GM21529 (cell line): ENCODE results near the gene RAB4A.

ENCODE experiments used
- ATAC-seq: cut with Tn5 transposase; IDR thresholded peaks from one replicate; pipeline ENCODE4 v1.9.1; 2021; ENCODE audit not compliant: unreplicated experiment

RAB4A gene, protein sequence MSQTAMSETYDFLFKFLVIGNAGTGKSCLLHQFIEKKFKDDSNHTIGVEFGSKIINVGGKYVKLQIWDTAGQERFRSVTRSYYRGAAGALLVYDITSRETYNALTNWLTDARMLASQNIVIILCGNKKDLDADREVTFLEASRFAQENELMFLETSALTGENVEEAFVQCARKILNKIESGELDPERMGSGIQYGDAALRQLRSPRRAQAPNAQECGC

DNA sequence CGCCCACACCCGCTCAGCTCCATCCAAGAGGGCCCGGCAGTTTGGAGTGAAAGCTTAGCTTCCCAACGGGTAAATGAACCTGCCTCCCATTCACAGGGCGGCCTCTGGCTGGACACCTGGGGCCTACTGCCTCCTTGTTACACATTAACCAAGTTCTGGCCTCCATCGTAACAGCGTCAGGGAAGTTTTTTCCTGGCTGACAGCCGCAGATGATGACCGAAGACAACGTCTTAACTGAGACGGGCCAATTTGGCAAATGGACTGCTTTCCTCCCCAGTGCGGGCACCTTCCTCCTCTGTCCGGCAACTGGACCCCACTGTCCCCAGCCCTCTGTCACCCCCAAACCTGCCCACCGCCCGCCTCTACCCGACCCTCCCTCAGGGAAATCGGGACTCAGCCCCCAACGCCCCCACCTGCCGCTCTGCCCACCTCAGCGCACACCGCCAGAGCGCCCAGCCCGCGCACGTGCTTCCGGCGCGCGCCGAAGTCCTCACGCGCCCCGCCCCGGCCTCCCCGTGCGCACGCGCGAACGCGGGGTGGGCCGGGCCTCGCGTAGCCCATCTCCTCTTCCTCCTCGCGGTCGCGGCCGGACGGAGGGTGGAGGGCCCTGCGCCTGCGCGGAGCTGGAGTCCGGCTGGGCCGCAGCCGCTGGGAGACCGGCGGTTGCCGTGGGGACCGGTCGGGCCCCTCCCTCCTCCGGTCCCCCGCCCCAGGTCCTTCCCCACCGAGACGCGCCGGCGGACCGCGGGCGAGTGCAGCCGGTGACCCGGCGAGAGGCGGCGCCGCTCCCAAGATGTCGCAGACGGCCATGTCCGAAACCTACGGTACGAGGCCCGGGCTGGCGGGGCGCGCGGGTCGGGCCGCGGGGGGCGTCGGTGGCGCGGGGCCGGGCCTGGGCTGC is at the start of gene RAB4A:
TSS of gene RAB4A (plus strand) at position 565 of the 901 bp plus-strand sequence. CDS start at position 794, 229 bp downstream.
- ATAC-seq, result peak; percentile 87

- no peak for ATAC-seq
Observed at GRCh38 chr1:229222081-229222480, 48.8 kb upstream of the RAB4A start.

- ATAC-seq, result no peak
Observed at GRCh38 chr1:229223498-229223897, 47.4 kb upstream of the RAB4A start.

- ATAC-seq, result no peak
Observed at GRCh38 chr1:229224308-229224707, 46.6 kb upstream of the RAB4A start.

- no peak for ATAC-seq
Observed at GRCh38 chr1:229225331-229225782, 45.6 kb upstream of the RAB4A start.

DNA sequence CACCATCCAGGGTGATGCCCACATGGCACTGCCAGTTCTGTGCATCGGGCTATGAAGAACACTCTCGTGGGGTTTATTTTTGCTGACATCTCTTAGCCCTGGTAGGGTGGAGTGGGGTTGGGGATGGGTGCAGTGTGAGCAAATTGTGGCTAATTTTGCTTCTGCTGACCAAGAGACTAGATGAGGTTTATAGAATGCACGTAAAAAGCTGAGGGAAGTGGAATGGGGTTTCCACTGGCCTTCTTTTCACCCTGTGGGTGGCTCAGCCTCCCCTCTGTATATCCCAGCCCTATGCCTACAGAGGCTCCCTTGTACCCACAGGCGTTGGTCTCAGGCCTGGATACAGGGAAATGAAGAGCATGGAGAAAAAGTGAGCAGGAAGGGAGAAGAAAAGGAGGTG is 44.1 kb upstream of the RAB4A start:
- no peak for ATAC-seq

DNA sequence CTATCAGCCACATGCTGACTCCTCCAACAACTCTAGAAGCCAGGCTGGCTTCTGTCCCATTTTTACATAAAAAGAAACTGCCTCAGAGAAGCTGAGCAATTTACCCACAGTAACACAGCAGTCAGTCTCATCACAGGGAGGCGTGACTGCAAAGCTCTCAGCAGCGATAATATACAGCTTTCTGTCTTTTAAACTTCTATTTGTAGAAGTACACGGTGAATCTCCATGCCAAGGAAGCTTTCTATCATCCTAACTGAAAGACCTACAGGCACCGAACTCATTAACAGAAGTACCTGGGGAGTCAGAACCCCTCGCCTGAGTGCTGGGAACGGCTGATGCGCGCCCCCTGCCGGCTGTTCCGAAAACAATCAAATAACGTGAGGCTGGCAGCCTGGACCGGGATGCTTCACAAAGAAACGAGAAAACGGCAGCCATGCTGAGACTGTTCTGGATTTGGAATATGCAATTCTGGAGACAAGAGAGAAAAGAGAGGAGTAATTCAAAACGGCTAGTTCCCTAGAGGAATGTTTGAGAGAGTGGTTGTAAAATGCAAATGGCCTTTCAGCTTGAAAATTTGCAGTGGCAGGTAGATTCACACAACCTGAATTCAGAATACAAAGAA is 43.5 kb upstream of the RAB4A start:
- no peak for ATAC-seq

- no peak for ATAC-seq
Observed at GRCh38 chr1:229228522-229228921, 42.4 kb upstream of the RAB4A start.

GRCh38 chr1:229229137-229229720 is 41.7 kb upstream of the RAB4A start:
- no peak for ATAC-seq

DNA sequence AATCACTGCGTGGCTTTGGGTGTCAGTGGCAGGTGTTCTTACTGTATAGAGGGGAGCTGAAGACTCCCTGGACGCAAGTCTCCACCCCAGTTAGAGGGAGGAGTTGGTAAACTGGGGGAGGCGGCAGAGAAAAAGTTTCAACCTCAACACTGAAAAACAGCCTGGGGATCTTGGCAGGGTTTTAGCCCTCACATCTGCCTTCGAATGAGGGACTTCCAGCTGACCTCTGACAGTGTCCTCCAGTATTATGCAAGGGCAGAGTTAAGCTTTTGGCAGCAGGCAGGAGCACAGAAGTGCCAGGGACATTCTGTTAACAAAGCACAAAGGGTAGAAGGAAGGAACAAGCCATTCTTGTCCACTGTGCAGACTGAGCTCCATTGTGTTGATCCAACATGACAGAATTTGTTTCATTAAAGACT is 41.2 kb upstream of the RAB4A start:
- ATAC-seq, result peak; percentile 52

- peak; percentile 64 for ATAC-seq
Observed at GRCh38 chr1:229230140-229230892, 40.6 kb upstream of the RAB4A start.

DNA sequence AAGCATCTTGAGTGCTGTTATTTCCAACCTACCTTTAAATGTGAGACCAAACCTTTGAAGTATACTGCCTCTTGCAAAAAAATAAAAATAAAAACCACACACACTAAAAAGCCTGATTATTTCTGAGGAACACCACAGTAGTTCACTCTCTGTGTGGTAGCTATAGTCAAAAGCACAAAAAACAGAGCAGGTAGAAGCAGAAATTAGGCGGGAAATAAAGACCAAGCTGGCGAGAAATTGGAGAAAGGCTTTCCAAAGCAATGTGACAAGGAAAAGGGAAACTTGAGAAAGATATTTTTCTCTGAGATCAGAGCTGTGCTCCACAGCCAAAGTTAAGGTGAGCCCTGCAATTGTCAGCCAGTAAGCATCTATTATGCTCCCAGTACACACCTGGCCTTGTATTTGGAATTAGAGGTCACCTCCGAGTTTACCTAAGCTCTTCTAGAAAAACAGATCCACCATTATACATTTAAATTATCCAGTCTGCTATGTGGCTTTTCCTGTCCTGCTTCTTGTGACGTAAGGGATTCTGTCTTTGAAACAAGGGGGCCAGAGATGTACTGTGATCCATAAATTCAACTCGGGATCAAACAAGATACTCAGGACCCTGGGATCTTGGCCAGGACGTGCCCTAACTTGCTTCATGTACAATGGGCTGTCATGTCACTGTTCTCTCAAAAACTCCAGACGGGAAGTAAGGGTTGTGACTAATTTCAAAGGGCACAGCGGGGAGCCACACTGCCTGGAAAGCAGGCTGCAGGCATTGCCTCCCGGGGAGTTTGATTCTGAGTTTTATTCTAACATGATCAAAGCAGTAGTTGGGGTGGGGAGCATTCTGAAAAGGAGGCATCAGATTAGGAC is 39.8 kb upstream of the RAB4A start:
- no peak for ATAC-seq

- ATAC-seq, result no peak
Observed at GRCh38 chr1:229231754-229232119, 39.2 kb upstream of the RAB4A start.

DNA sequence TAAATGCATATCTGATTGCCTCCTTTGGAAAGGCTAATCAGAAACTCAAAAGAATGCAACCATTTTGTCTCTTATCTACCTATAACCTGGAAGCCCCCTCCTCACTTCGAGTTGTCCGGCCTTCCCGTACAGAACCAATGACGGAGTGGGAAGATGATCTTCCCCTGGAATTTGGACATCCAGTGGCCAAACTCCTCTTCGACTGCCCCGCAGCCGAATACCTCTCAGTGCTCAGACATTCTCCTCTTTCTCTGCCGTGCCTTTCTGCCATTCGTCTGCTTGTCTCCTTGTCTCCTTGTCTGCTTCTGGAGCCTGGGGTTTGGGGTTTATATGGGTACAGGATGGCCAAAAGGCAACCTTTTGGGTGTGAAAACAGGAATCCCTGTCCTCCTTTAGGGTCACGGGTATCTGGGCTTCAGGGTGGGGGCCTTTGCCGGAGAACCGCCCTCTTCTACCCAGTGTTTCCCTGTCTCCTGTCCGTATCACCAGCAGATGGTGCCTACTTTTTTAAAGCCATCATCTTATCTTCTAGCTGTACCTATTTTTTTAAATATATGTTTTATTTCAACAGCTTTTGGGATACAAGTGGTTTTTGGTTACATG is 35.9 kb upstream of the RAB4A start:
- ATAC-seq, result no peak

GRCh38 chr1:229237320-229237719 is 33.6 kb upstream of the RAB4A start:
- no peak for ATAC-seq

GRCh38 chr1:229238231-229238630 is 32.7 kb upstream of the RAB4A start:
- ATAC-seq, result no peak

DNA sequence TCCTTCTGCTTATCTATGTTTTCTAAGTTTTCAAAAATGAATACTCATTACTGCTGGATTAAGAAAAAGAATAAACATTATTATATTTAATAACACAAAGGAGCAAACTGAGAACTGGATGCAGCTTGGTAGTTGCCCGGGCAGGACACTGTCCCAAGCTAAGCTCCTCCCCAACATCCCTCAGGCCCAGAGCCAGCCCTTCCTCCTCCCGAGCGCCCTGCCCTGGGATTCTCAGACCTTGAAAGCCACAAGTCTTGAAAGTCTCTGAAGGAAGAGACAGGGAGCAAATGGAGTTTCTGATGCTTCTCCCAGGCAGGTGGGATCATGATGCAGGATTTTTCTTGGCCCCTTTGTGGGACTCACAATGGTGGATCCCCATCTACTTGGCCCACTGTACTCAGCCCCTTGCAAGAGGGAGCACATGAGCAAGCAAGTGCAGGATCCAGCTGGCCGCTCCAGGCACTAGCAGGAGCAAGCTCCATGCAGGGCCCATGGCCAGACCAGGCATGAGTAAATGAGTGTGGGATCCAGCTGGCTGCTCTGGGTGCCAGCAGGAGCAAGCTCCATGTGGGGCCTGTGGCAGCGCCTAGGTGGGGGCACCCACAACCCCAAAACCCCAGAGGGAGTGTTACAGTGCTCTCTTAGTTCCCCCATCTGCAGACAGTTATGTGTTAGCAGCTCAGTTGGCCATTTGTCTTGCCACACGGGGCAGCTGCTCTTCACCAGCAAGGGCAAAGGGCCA is 32.1 kb upstream of the RAB4A start:
- ATAC-seq, result no peak

DNA sequence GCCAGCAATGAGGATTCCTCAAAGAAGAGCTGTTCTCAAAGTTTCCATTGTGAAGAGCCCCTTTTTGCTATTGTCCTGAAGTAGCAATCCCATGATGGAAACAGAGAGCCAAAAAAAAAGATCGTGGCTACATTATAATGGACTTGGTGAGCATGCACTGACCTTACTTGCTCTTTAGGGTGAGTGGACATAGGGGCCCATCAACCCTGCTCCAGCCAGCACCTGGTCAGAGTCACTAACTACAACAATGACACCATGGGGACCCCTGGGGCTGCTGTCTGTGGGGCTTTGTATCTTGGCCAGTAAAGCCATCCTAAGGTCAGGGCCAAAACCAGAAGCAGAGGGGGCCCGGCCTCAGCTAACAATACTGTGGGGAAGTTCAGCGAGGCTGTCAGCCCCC is 30.4 kb upstream of the RAB4A start:
- ATAC-seq, result no peak

DNA sequence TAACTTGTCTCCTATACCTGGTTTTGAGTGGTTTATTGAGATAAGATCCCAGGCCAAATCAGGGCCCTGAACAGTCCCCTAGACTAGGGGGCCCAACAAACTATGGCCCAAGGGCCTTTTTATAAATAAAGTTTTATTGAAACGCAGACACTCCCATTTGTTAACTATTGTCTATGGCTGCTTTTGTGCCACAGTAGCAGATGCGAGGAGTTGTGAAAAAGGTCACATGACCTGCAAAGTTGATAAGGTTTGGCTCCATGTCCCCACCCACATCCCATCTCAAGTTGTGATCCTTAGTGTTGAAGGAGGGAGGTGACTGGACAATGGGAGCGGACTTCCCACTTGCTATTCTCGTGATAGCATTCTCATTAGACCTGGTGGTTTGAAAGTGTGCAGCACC is 29.5 kb upstream of the RAB4A start:
- ATAC-seq, result no peak
